ENCODE results near the gene ADAMTS15.

- TF ChIP-seq CTCF (IDR thresholded peaks at IDR 0.05) (no peak), POLR2AphosphoS5 (IDR thresholded peaks at IDR 0.05) (no peak), POLR2A (IDR thresholded peaks at IDR 0.05) (no peak)
Measured at GRCh38 chr11:130480186-130480585, 31.7 kb downstream of the ADAMTS15 start.

Data from breast epithelium (tissue), 3 donors.